GM13976 (cell line): ENCODE measurements around the gene PLAGL1.

Experiments
- DNase-seq: peaks from one replicate; pipeline ENCODE4 v3.0.0; 2012; ENCODE audit warnings: low spot score
- CTCF ChIP-seq: IDR thresholded peaks from 2 replicates; pipeline ENCODE4 v1.5.1; 2012; ENCODE audit warnings: borderline replicate concordance, mild to moderate bottlenecking; ENCODE audit not compliant: insufficient read depth; ENCODE audit errors: extremely low read depth, missing control alignments, control extremely low read depth
- in situ Hi-C: fragments of 300-500 bp; cut with MboI; formaldehyde crosslinking; loops from one replicate; pipeline ENCODE4 v1.12.0; 2022; ENCODE audit warnings: low sequenced_read_pairs, mixed read lengths, inconsistent platforms; ENCODE audit not compliant: unreplicated experiment

Gene PLAGL1

GRCh38 chr6:143965503-143966171 is 42.4 kb downstream of the PLAGL1 start:
- no peak for DNase-seq
- TF ChIP-seq CTCF, result no peak

GRCh38 chr6:143964674-143965081 is 43.4 kb downstream of the PLAGL1 start:
- DNase-seq, result no peak
- in situ Hi-C loops, result no loop called here
- no peak for TF ChIP-seq CTCF

More at GRCh38 chr6:143965503-143966171, 42.4 kb downstream of the PLAGL1 start:
- in situ Hi-C loops, result no loop called here

- no peak for DNase-seq
- no peak for TF ChIP-seq CTCF
- in situ Hi-C loops, result no loop called here
These were observed 44.7 kb downstream of the PLAGL1 start for GRCh38 chr6:143963158-143963919.

GRCh38 chr6:143961886-143962878 is 45.9 kb downstream of the PLAGL1 start:
- TF ChIP-seq CTCF, result no peak
- in situ Hi-C loops, result no loop called here
- no peak for DNase-seq

- in situ Hi-C loops, result no loop called here
- TF ChIP-seq CTCF, result no peak
- DNase-seq, result no peak
These were observed 47.0 kb downstream of the PLAGL1 start for GRCh38 chr6:143961066-143961465.

GRCh38 chr6:143959927-143960326 is 48.1 kb downstream of the PLAGL1 start:
- no peak for TF ChIP-seq CTCF
- DNase-seq, result no peak
- in situ Hi-C loops, result no loop called here
